HCT116 (cell line): ENCODE data around the gene TUG1.

Source experiments
- EZH2 ChIP-seq: fragments of 200-600 bp; sonication (generic); IDR thresholded peaks from 2 replicates; pipeline ENCODE4 v1.6.1; 2017; ENCODE audit warnings: antibody characterized with exemption, mixed run types
- EZH2phosphoT487 ChIP-seq: fragments of 200-600 bp; IDR thresholded peaks from 2 replicates; pipeline ENCODE4 v1.6.1; 2018; ENCODE audit warnings: antibody characterized with exemption, borderline replicate concordance
- POLR2A ChIP-seq: IDR thresholded peaks from 2 replicates; pipeline ENCODE4 v1.7.0; 2011; ENCODE audit warnings: borderline replicate concordance; ENCODE audit not compliant: insufficient read depth, insufficient read length; ENCODE audit errors: extremely low read depth
- RAD21 ChIP-seq: IDR thresholded peaks from 2 replicates; pipeline ENCODE4 v1.6.1; 2012; ENCODE audit warnings: low read depth, mild to moderate bottlenecking
- REST ChIP-seq: IDR thresholded peaks from 2 replicates; pipeline ENCODE4 v1.6.1; 2012; ENCODE audit warnings: low read depth

DNA sequence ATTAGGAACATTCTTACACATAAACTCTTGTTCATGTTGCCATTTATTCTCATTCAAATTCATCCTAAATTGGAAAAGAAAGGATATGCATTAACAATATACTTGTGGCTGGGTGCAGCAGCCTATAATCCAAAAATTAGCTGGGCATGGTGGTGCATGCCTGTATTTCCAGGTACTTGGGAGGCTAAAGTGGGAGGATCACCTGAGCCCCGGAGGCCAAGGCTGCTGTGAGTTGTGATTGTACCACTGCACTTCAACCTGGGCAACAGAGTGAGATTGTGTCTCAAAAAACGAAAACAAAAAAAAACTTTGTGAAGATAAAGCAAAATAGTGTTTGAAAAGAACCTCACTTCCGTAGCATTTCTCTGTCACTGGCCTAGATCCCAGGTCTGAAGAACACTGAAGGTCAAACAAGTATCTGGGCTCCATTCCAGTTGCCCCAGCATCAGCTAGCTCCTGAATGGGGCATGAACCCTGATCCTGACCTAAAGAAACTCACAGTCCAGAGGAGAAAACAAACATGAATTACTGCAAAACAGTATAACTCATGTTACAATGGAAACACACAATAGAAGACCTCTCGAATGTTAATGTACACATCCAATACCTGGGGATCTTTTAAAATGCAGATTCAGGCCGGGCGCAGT lies 32.2 kb downstream of the TUG1 start:
- TF ChIP-seq EZH2phosphoT487 (no peak), REST (no peak), EZH2 (no peak), POLR2A (no peak), RAD21 (no peak)
